ENCODE data around the gene GSTM1.

- no peak for TF ChIP-seq CTCF (IDR thresholded peaks at IDR 0.05 in 2 of 3, conservative IDR thresholded peaks at IDR 0.05 in 1 of 3; ENCODE audit: control insufficient read depth in 2 of 3, extremely low read depth in 1 of 3, insufficient read depth in 1 of 3, low read depth in 3 of 3, low read length in 3 of 3)
- TF ChIP-seq POLR2A (IDR thresholded peaks at IDR 0.05; ENCODE audit: low read depth, low read length), result 0 out of 2 replicates have a peak, but pooled peaks have one; percentile 21
- TF ChIP-seq ESRRA (IDR thresholded peaks at IDR 0.05; ENCODE audit: low read length), result no peak
- TF ChIP-seq E2F4 (IDR thresholded peaks at IDR 0.05; ENCODE audit: low read depth, low read length), result no peak
- TF ChIP-seq RAD21 (IDR thresholded peaks at IDR 0.05; ENCODE audit: insufficient read depth, low read depth, low read length), result no peak
- no peak for TF ChIP-seq JUNB (IDR thresholded peaks at IDR 0.05)
- TF ChIP-seq JUND (IDR thresholded peaks at IDR 0.05; ENCODE audit: low read depth, low read length), result no peak
- no peak for TF ChIP-seq RFX5 (IDR thresholded peaks at IDR 0.05; ENCODE audit: low read depth, low read length)
- no peak for TF ChIP-seq ZNF274 (IDR thresholded peaks at IDR 0.05; ENCODE audit: insufficient read depth, insufficient read length)
- no peak for TF ChIP-seq LARP7 (IDR thresholded peaks at IDR 0.05)
These were observed 20.0 kb upstream of the GSTM1 start, which contains the start of gene GSTM2 for GRCh38 chr1:109667452-109668122.

Measured in GM12878 (cell line).